Endodermal cell (in vitro differentiated cells): ENCODE measurements around the gene FBXO47. TPM values are rescaled to one million over a fixed set of nuclear protein-coding genes. Genes with fewer than 3 reads are reported as not detected.

Experiments
- DNase-seq: peaks from one replicate; pipeline ENCODE4 v3.0.0-alpha.2; 2017
- H3K27ac ChIP-seq: 2 replicates; pipeline ENCODE4 v1.5.1; 2013; ENCODE audit warnings: mild to moderate bottlenecking, low read depth, low read length, moderate library complexity
- H3K27me3 ChIP-seq: 2 replicates; pipeline ENCODE4 v1.6.1; 2013; ENCODE audit warnings: mild to moderate bottlenecking, low read length, moderate library complexity; ENCODE audit not compliant: insufficient read depth, control insufficient read depth, poor library complexity, severe bottlenecking
- H3K36me3 ChIP-seq: 2 replicates; pipeline ENCODE4 v1.7.0; 2013; ENCODE audit warnings: mild to moderate bottlenecking, low read length, moderate library complexity; ENCODE audit not compliant: control insufficient read depth, insufficient read depth
- H3K4me1 ChIP-seq: one replicate; pipeline ENCODE4 v1.7.0; 2013; ENCODE audit warnings: low read length; ENCODE audit not compliant: control insufficient read depth, insufficient read depth
- H3K4me3 ChIP-seq: 2 replicates; pipeline ENCODE4 v1.5.1; 2013; ENCODE audit warnings: mild to moderate bottlenecking, low read length, moderate library complexity
- H3K9ac ChIP-seq: 2 replicates; pipeline ENCODE4 v1.6.1; 2013; ENCODE audit warnings: mild to moderate bottlenecking, low read length, moderate library complexity; ENCODE audit not compliant: poor library complexity, severe bottlenecking; ENCODE audit errors: extremely low read depth
- H3K9me3 ChIP-seq: 2 replicates; pipeline ENCODE4 v1.6.1; 2013; ENCODE audit warnings: mild to moderate bottlenecking, low read length, moderate library complexity; ENCODE audit not compliant: control insufficient read depth
- H3K27ac Mint-ChIP-seq: 2 replicates; pipeline ENCODE4 v1.8.0; 2020; ENCODE audit warnings: mixed read lengths
- H3K27me3 Mint-ChIP-seq: 2 replicates; pipeline ENCODE4 v1.8.0; 2021; ENCODE audit warnings: mild to moderate bottlenecking, mixed read lengths; ENCODE audit not compliant: insufficient read depth
- H3K36me3 Mint-ChIP-seq: 2 replicates; pipeline ENCODE4 v1.8.0; 2020; ENCODE audit warnings: low read depth, mixed read lengths
- H3K4me1 Mint-ChIP-seq: 2 replicates; pipeline ENCODE4 v1.8.0; 2020; ENCODE audit warnings: mixed read lengths
- H3K4me3 Mint-ChIP-seq: 2 replicates; pipeline ENCODE4 v1.8.0; 2020; ENCODE audit warnings: mild to moderate bottlenecking, moderate library complexity, mixed read lengths
- H3K9me3 Mint-ChIP-seq: 2 replicates; pipeline ENCODE4 v1.8.0; 2020; ENCODE audit warnings: mild to moderate bottlenecking, mixed read lengths
- WGBS, 2 experiments: methylation state at CpG; one replicate each; pipeline versions ENCODE4 v1.1.5 to v1.1.7; 2013; ENCODE audit warnings: missing lambda C conversion rate in 2 of 2, mixed read lengths in 1 of 2; ENCODE audit not compliant: insufficient coverage in 1 of 2, insufficient read length in 1 of 2; 5-methylcytosine and 5-hydroxymethylcytosine counted together
- total RNA-seq, 2 donors: library from RNA; stranded (reverse); fragmentation: NEBNext Ultra II Directional in 1 of 2; extraction: Animal tissue kit (Norgen Biotek cat#: 25700) in 1 of 2; gene quantifications; 2 replicates in 1 of 2; 3 replicates in 1 of 2; pipeline ENCODE4 v1.2.1, GENCODE V29; 2021
- TF ChIP-seq, protein P1 (sequence below): fragments of 200-600 bp; sonication (generic); conservative IDR thresholded peaks from 2 replicates; pipeline ENCODE4 v1.5.0; 2021; ENCODE audit warnings: antibody characterized with exemption, mild to moderate bottlenecking

FBXO47 gene
- total RNA-seq, 2 donors from 2014 or later = not detected

DNA sequence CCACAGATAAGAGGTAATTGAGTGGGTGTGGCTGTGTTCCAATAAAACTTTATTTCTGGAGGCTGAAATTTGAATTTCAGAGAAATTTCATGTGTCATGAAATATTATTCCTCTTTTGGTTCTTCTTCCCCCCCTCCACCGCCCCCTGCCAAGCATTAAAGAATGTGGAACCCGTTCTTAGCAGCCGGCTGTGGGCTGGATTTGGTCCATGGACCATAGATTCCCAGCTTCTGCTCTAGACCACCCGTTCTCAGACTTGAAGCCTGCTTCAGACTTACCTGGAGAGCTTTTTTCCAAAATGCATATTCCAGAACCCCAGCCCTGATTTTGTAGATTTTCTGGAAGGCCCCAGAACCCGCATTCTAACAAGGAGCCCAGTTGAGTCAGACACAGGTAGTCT, 56.9 kb downstream of the FBXO47 start:
- no peak overlapping the region for H3K4me3 ChIP-seq
- H3K9me3 ChIP-seq = no peaks in the 10 kb centered on the region
- no peaks in the 10 kb centered on the region for H3K27me3 ChIP-seq
- H3K4me3 Mint-ChIP-seq = no peak overlapping the region
- H3K4me1 Mint-ChIP-seq = peaks cover 2% of the 10 kb centered on the region
- TF ChIP-seq, protein P1, sequence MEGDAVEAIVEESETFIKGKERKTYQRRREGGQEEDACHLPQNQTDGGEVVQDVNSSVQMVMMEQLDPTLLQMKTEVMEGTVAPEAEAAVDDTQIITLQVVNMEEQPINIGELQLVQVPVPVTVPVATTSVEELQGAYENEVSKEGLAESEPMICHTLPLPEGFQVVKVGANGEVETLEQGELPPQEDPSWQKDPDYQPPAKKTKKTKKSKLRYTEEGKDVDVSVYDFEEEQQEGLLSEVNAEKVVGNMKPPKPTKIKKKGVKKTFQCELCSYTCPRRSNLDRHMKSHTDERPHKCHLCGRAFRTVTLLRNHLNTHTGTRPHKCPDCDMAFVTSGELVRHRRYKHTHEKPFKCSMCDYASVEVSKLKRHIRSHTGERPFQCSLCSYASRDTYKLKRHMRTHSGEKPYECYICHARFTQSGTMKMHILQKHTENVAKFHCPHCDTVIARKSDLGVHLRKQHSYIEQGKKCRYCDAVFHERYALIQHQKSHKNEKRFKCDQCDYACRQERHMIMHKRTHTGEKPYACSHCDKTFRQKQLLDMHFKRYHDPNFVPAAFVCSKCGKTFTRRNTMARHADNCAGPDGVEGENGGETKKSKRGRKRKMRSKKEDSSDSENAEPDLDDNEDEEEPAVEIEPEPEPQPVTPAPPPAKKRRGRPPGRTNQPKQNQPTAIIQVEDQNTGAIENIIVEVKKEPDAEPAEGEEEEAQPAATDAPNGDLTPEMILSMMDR = no peak
- peak; percentile 17 for DNase-seq
- no peak overlapping the region for H3K27ac Mint-ChIP-seq
- H3K4me1 ChIP-seq = peaks cover 5% of the 10 kb centered on the region
- peaks cover 74% of the 10 kb centered on the region for H3K36me3 ChIP-seq
- H3K9me3 Mint-ChIP-seq = no peaks in the 10 kb centered on the region
- H3K27me3 Mint-ChIP-seq = no peaks in the 10 kb centered on the region
- 78% methylated on average over 5 of the region's 5 CpGs; no CpG with 5 or more reads in 1 of the 2 experiments for WGBS, 2 experiments
- H3K27ac ChIP-seq = no peak overlapping the region
- no peak overlapping the region for H3K9ac ChIP-seq
- peaks cover 50% of the 10 kb centered on the region for H3K36me3 Mint-ChIP-seq

DNA sequence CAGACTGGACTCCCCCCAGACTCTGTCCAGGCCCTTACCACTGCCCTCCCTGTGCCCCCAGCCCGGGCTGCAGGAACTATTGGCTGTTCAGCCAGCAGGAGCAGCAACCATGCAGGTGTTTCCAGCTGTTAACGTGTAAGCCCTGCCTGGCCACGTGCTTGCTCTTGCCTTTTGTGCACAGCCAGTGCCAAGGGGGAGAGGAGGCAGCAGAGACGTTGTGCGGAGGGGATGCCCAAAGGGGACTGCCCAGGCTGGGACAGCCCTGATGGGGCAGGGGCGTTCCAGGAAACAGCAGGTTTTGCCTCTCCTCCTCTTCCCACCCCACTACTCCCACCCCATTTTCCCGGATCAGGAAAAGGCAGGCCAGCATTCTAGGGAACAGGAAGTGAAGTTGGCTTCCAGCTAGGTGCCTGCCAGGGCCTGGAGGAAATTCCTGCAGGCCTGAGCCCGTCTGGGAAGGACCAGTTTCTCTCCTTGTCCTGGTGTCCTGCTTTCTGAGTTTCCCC, 58.5 kb downstream of the FBXO47 start:
- Histone ChIP-seq H3K9ac (no peak overlapping the region), H3K27ac (no peak overlapping the region), H3K4me3 (no peak overlapping the region), H3K9me3 (no peaks in the 10 kb centered on the region), H3K4me1 (no peaks in the 10 kb centered on the region), H3K27me3 (no peaks in the 10 kb centered on the region), H3K36me3 (peaks cover 74% of the 10 kb centered on the region)
- Mint-ChIP-seq H3K27me3 (no peaks in the 10 kb centered on the region), H3K27ac (peak overlapping the region; percentile 21), H3K4me3 (no peak overlapping the region), H3K36me3 (peaks cover 51% of the 10 kb centered on the region), H3K4me1 (no peaks in the 10 kb centered on the region), H3K9me3 (no peaks in the 10 kb centered on the region)
- 76 to 87% methylated on average over 4 to 8 of the region's 8 CpGs for WGBS, 2 experiments
- TF ChIP-seq, protein P1 = no peak
- DNase-seq = peak; percentile 55

DNA sequence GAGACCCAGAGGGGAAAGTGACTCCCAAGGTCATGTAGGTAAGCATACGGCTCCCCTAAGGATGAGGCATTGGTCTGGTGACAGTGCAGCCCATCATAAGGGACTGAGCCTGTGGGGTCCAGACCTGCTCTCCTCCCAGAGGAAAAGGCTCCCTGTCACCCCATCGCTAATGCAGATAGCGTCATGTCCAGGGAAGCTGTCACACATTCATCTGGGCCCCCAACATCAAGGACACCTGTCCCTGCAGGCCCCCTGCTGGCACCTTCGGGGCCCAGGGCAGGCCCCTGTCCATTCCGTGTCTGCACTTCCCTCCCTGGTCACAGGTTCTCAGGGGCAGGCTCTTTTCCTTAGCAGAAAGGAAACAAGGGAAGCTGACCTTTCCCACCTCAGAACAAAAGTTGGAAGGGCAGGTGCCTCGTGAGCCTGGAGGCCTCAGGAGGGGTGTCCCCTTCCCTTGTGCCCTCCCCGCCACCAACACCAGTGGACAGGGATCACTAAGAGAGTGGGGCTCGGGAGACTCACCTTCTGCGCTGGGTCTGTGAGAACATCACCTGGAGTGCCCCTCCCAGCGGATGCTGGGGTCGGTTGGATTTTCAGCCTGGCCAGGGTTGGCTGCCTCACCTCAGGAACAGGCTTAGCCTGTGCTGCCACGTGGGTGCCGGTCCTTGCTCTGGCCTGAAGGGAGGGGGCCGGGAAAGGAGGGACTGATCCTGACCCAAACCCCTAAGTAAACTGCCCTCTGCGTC, 59.1 kb downstream of the FBXO47 start:
- Mint-ChIP-seq H3K4me3 (no peak overlapping the region), H3K4me1 (no peaks in the 10 kb centered on the region), H3K36me3 (peaks cover 53% of the 10 kb centered on the region), H3K9me3 (no peaks in the 10 kb centered on the region), H3K27ac (no peak overlapping the region), H3K27me3 (no peaks in the 10 kb centered on the region)
- TF ChIP-seq, protein P1 = no peak
- Histone ChIP-seq H3K4me3 (no peak overlapping the region), H3K36me3 (peaks cover 74% of the 10 kb centered on the region), H3K9ac (no peak overlapping the region), H3K27me3 (no peaks in the 10 kb centered on the region), H3K9me3 (no peaks in the 10 kb centered on the region), H3K4me1 (no peaks in the 10 kb centered on the region), H3K27ac (no peak overlapping the region)
- DNase-seq = peak; percentile 46
- WGBS, 2 experiments = 84 to 90% methylated on average over 2 to 15 of the region's 15 CpGs
